Caco-2 (cell line): ENCODE results near the gene CPA5. TPM values are rescaled to one million over a fixed set of nuclear protein-coding genes. Genes with fewer than 3 reads are reported as not detected.

ENCODE experiments used
- BruUV-seq: library from RNA; stranded (reverse); fragments of 400-500 nt; replicated peaks from 2 replicates; lab custom pipeline; 2021; lab: Mats Ljungman, UMichigan
- CTCF ChIA-PET: fragments of 300-600 bp; sonication (Branson Sonifier 250); formaldehyde crosslinking; loops from one replicate; lab custom pipeline; 2022; ENCODE audit warnings: antibody characterized with exemption; lab: Charles Lee
- POLR2A ChIA-PET: fragments of 300-600 bp; sonication (Branson Sonifier 250); formaldehyde crosslinking; loops from one replicate; lab custom pipeline; 2022; ENCODE audit warnings: antibody characterized with exemption; lab: Charles Lee
- DNase-seq, 2 experiments: peaks; one replicate each; pipeline versions ENCODE4 v3.0.0 to v3.0.0-alpha.2; 2020 to 2022
- H3K27me3 ChIP-seq: replicated peaks from 2 replicates; pipeline ENCODE4 v1.6.0; 2011; ENCODE audit warnings: low read length; ENCODE audit not compliant: control insufficient read depth, insufficient read depth
- H3K36me3 ChIP-seq: 2 replicates; pipeline ENCODE4 v1.5.1; 2011; ENCODE audit warnings: low read length; ENCODE audit not compliant: control insufficient read depth, insufficient read depth
- H3K4me1 ChIP-seq: fragments of 250-450 bp; sonication (Bioruptor Pico); 2 replicates; pipeline ENCODE4 v1.5.1; 2020; ENCODE audit warnings: mild to moderate bottlenecking
- H3K4me3 ChIP-seq: 2 replicates; pipeline ENCODE4 v1.5.1; 2011; ENCODE audit warnings: low read depth, mild to moderate bottlenecking, control low read depth, low read length
- H3K9me3 ChIP-seq: fragments of 250-450 bp; sonication (Bioruptor Pico); 2 replicates; pipeline ENCODE4 v1.5.1; 2020; ENCODE audit warnings: mild to moderate bottlenecking, moderate library complexity
- H3K27ac Mint-ChIP-seq: one replicate; pipeline ENCODE4 v1.8.0; 2022; ENCODE audit warnings: mixed read lengths; ENCODE audit not compliant: unreplicated experiment
- H3K27me3 Mint-ChIP-seq: one replicate; pipeline ENCODE4 v1.8.0; 2022; ENCODE audit warnings: mixed read lengths; ENCODE audit not compliant: insufficient read depth, unreplicated experiment
- H3K36me3 Mint-ChIP-seq: one replicate; pipeline ENCODE4 v1.8.0; 2022; ENCODE audit warnings: mild to moderate bottlenecking, mixed read lengths; ENCODE audit not compliant: insufficient read depth, unreplicated experiment
- H3K4me1 Mint-ChIP-seq: one replicate; pipeline ENCODE4 v1.8.0; 2022; ENCODE audit warnings: low read depth, mixed read lengths; ENCODE audit not compliant: unreplicated experiment
- H3K4me3 Mint-ChIP-seq: one replicate; pipeline ENCODE4 v1.8.0; 2022; ENCODE audit warnings: mild to moderate bottlenecking, moderate library complexity, mixed read lengths; ENCODE audit not compliant: unreplicated experiment
- H3K9me3 Mint-ChIP-seq: one replicate; pipeline ENCODE4 v1.8.0; 2022; ENCODE audit warnings: mixed read lengths; ENCODE audit not compliant: unreplicated experiment
- intact Hi-C: fragments of 100-400 bp; cut with micrococcal nuclease; formaldehyde crosslinking; loops from one replicate; pipeline ENCODE4 v1.10.0; 2022; ENCODE audit not compliant: unreplicated experiment
- total RNA-seq: library from RNA; stranded (reverse); gene quantifications from 2 replicates; pipeline ENCODE4 v1.2.3, GENCODE V29; 2022
- TF ChIP-seq, protein P1 (sequence below), 2 experiments: fragments of 200-600 bp in 1 of 2; IDR thresholded peaks; 1 replicate in 1 of 2; 2 replicates in 1 of 2; pipeline versions ENCODE4 v1.5.1 to v1.8.0; 2011 to 2022; ENCODE audit warnings: antibody characterized with exemption in 1 of 2, control low read depth in 1 of 2, inconsistent platforms in 1 of 2, low read depth in 1 of 2, low read length in 1 of 2, mild to moderate bottlenecking in 1 of 2, moderate library complexity in 1 of 2; ENCODE audit not compliant: insufficient read depth in 1 of 2, severe bottlenecking in 1 of 2, unreplicated experiment in 1 of 2

The CPA5 gene
- total RNA-seq, 1 experiment from 2014 or later, result not detected

DNA sequence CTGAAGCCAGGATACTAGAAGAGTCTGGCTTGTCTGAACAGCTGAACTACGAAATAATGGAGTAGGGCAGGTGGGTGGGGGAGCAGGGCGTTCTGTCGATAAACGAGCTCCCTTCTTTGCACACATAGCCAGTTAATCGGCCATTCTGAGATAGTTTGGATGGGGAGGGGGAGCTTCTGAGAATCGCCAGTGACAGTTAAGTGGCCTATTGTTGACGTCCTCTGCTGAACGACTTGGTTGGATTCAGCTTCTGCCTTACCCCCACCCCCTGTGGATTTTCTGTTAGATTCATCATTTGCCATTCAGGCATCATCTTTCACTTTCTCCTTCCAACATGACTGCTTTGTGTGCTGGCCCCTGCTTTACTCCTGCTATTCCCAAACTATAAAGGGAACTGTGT, 520 bp downstream of the CPA5 start:
- CTCF ChIA-PET, result no interaction called here
- no peak overlapping the region for H3K4me3 Mint-ChIP-seq
- peaks cover 23% of the 10 kb centered on the region; the same call in 1 of the 2 replicates for H3K4me1 ChIP-seq
- H3K27me3 Mint-ChIP-seq, result no peaks in the 10 kb centered on the region
- H3K36me3 Mint-ChIP-seq, result no peaks in the 10 kb centered on the region
- BruUV-seq, result no TSS peak
- H3K4me3 ChIP-seq, result no peak overlapping the region
- no peaks in the 10 kb centered on the region for H3K9me3 Mint-ChIP-seq
- no peaks in the 10 kb centered on the region for H3K27me3 ChIP-seq
- TF ChIP-seq, protein P1, sequence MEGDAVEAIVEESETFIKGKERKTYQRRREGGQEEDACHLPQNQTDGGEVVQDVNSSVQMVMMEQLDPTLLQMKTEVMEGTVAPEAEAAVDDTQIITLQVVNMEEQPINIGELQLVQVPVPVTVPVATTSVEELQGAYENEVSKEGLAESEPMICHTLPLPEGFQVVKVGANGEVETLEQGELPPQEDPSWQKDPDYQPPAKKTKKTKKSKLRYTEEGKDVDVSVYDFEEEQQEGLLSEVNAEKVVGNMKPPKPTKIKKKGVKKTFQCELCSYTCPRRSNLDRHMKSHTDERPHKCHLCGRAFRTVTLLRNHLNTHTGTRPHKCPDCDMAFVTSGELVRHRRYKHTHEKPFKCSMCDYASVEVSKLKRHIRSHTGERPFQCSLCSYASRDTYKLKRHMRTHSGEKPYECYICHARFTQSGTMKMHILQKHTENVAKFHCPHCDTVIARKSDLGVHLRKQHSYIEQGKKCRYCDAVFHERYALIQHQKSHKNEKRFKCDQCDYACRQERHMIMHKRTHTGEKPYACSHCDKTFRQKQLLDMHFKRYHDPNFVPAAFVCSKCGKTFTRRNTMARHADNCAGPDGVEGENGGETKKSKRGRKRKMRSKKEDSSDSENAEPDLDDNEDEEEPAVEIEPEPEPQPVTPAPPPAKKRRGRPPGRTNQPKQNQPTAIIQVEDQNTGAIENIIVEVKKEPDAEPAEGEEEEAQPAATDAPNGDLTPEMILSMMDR (IDR thresholded peaks at IDR 0.05; ENCODE audit: insufficient read depth in 1 of 2, low read depth in 1 of 2, low read length in 1 of 2, severe bottlenecking in 1 of 2, unreplicated experiment in 1 of 2), result no peak
- H3K9me3 ChIP-seq, result peaks cover 7% of the 10 kb centered on the region; the same call in 1 of the 2 replicates
- H3K27ac Mint-ChIP-seq, result no peak overlapping the region
- intact Hi-C loops, result no loop called here
- DNase-seq, result no peak
- H3K4me1 Mint-ChIP-seq, result peaks cover 18% of the 10 kb centered on the region
- POLR2A ChIA-PET, result no interaction called here
- no peaks in the 10 kb centered on the region for H3K36me3 ChIP-seq

DNA sequence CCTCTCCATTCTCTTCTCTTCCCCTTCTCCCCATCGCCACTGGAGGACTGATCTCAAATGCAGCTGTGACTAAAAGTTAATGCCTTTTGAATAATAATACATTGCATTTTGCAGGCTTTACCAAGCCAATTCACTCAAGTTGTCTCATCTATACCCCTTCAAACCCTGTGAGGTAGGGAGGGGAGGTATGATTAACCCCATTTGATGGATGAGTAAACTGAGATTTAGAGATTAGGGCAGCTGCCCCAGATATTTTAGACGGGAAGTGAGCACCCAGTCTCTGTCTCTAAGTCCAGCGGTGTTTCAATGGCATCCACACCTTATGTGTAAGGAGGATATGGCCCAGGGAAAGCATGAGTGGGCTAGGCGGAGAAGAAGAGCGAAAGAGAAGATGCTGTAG, 1.1 kb downstream of the CPA5 start:
- intact Hi-C loops, result no loop called here
- ChIA-PET POLR2A (no interaction called here), CTCF (no interaction called here)
- peaks cover 18% of the 10 kb centered on the region for H3K4me1 Mint-ChIP-seq
- DNase-seq, result no peak
- H3K36me3 Mint-ChIP-seq, result no peaks in the 10 kb centered on the region
- Histone ChIP-seq H3K4me1 (peaks cover 27% of the 10 kb centered on the region), H3K9me3 (peaks cover 7% of the 10 kb centered on the region; the same call in 1 of the 2 replicates), H3K4me3 (no peak overlapping the region), H3K27me3 (no peaks in the 10 kb centered on the region), H3K36me3 (no peaks in the 10 kb centered on the region)
- TF ChIP-seq, protein P1 (IDR thresholded peaks at IDR 0.05; ENCODE audit: insufficient read depth in 1 of 2, low read depth in 1 of 2, low read length in 1 of 2, severe bottlenecking in 1 of 2, unreplicated experiment in 1 of 2), result no peak
- H3K27me3 Mint-ChIP-seq, result no peaks in the 10 kb centered on the region
- no peak overlapping the region for H3K4me3 Mint-ChIP-seq
- no peaks in the 10 kb centered on the region for H3K9me3 Mint-ChIP-seq
- no peak overlapping the region for H3K27ac Mint-ChIP-seq
- BruUV-seq, result no TSS peak

DNA sequence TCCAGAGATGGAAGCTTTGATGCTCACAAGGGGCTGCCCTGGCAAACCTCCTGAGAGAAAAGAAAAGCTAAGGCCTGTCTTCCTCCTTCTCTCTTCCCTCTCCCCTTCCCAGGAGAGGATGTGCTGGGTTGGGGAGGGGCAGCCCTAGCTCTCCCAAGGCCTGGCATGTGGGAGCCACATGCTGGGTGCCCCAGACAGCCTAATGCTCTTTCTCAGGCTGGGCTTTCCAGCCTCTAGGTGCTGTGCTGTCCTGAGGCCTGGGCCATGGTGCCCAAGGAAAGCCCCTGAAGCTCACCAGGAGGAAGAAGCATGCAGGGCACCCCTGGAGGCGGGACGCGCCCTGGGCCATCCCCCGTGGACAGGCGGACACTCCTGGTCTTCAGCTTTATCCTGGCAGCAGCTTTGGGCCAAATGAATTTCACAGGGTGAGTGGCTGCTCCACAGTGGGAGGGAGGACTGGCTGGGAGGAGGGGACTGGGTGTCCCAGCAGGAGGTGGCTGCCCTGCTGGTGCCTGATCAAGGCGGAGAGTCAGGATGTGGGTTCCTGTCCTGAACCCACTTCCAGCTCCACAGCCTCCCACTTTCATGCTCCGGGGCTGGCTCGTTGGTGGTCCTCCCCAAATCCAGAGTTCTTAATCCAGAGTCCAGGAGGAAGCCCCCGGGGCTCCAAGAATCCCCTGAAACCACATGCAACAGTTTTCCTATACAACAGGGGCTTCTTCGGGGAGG, 1.7 kb downstream of the CPA5 start:
- Mint-ChIP-seq H3K27me3 (no peaks in the 10 kb centered on the region), H3K4me3 (no peak overlapping the region), H3K9me3 (no peaks in the 10 kb centered on the region), H3K36me3 (no peaks in the 10 kb centered on the region), H3K4me1 (peaks cover 21% of the 10 kb centered on the region), H3K27ac (no peak overlapping the region)
- TF ChIP-seq, protein P1 (IDR thresholded peaks at IDR 0.05; ENCODE audit: insufficient read depth in 1 of 2, low read depth in 1 of 2, low read length in 1 of 2, severe bottlenecking in 1 of 2, unreplicated experiment in 1 of 2), result no peak
- H3K36me3 ChIP-seq, result no peaks in the 10 kb centered on the region
- POLR2A ChIA-PET, result no interaction called here
- no peak overlapping the region for H3K4me3 ChIP-seq
- BruUV-seq, result no TSS peak
- peaks cover 33% of the 10 kb centered on the region for H3K4me1 ChIP-seq
- intact Hi-C loops, result no loop called here
- CTCF ChIA-PET, result no interaction called here
- H3K27me3 ChIP-seq, result no peaks in the 10 kb centered on the region
- H3K9me3 ChIP-seq, result peaks cover 7% of the 10 kb centered on the region; the same call in 1 of the 2 replicates
- DNase-seq, result no peak
